Astrocyte of the hippocampus (primary cell): Measurements from ENCODE around the gene GID4.

Source experiments
- DNase-seq: peaks from one replicate; pipeline ENCODE4 v3.0.0; 2011; ENCODE audit warnings: low read depth, low spot score

The GID4 gene

DNA sequence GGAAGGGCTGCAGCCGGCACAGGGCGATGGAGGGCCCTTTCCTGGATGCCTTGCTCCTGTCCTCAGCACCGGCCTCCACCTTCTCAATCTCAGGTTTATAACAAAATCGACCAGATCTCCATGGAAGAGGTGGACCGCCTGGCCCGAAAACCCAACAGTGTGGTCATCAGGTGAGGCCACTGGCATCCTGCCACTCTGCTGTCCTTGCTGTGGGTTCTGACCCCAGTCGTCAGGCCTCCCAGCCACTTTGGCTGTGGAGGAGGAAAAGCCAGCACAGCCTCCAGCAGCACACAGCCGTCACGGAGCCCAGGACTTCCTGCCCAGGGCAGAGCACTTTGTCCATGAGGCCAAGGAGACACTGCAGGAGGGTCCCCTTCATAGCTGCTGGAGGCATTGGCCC is 62.6 kb downstream of the GID4 start:
- no peak for DNase-seq

DNA sequence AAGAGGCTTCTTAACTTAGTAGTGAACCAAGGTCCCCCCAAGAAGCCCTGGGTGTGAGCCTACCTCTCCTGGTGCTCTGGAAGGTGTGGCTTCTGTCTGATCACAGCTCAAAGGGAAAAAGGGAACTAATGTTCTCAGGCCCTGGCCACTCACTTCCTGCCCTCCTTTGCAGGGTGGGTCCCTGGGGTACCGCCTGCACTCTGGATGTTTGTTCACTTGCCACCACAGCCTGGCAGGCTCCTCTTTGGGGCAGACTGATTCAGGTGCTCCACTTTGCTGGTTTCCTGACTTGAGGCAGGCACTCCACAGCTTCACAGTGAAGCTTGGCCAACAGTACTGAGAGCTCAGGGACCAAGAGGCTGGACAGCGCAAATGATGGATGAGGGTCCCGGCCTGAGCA is 63.4 kb downstream of the GID4 start:
- no peak for DNase-seq

DNA sequence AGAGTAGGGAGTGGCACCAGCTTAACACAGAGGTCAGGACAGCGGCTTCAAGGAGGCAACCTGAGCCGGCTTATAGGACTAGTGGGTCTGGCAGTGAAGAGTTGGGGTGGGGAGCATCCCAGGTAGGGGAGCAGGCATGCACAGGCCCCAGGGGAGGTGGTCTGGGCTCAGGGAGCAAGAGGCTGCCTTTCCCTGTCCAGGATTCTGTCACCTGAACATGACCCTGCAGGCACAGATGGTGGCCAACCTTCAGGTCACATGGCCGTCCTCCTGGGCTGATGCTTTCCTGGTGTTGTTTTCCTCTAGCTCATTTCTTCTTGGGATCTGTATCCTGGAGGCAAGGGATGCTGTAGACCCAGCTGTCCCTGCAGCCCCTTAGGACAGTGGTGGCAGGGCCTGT is 65.8 kb downstream of the GID4 start:
- DNase-seq = no peak

DNA sequence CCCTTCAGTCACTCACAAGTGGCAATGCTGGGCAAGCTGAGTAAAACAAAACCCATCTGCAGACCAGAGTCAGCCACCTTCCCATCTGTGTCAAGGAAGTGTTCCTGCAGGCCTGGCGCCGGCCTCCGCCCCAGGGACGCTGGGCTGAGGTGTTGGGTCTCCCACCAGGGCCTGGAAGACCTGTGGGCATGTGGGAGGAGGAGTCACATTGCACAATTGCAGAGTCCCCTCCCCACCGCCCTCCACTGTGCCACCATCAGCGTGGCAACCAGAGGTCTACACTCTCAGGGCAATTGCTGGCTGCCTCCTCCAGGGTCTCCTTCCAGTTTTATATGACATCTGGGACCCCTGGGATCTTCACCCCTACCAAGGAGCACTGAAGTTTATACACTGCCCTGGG is 66.4 kb downstream of the GID4 start:
- no peak for DNase-seq

DNA sequence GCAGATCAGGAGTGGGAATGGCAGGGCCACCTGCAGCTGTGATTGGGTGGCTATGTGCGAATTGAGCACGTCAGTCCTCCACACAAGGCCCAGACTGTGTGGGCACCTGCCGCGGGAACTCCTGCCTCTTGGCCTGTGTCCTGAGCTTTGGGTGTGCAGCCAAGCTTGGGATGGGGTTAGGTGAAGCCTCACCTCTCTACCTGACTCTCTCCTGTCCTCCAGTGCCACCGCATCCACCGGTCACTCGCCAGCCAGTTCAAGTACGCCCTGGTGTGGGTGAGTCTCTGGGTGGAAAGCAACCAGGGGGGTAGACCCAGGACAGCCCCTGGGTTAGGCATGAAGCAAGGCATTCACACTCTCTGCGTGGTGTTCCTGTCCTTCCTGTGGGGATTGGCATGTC is 67.0 kb downstream of the GID4 start:
- DNase-seq = no peak

DNA sequence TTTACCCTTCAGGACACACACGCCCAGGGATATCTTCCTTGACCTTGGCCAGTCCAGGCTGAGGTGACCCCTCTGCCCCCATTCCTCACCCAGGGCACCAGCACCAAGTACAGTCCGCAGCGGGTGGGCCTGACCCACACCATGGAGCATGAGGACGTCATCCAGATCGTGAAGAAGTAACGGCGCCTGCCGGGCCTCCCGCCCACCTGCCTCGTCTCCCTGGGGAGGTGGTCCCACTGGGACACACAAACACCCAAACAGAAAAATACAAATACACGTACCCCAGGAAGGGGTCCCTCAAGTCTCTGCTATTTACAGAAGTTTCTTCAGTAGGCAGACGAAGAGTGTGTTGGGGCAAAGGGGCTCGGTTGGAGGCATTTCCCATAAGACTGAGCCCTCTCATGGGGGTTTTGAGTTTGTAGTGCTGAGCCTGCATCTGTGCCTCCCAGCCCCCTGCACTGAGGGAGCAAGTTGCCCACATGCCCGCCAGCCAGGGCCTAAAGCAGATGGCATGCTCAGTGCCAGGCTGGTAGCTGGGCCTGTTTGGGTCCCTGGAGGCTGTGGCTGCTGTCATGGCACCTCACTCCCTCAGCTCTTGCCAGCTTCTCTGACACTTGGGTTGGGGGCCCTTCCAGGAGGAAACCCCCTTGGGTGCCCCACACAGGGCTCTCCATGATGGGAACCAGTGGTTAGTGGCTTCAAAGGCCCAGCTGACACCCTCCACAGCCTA is 68.0 kb downstream of the GID4 start:
- no peak for DNase-seq

DNA sequence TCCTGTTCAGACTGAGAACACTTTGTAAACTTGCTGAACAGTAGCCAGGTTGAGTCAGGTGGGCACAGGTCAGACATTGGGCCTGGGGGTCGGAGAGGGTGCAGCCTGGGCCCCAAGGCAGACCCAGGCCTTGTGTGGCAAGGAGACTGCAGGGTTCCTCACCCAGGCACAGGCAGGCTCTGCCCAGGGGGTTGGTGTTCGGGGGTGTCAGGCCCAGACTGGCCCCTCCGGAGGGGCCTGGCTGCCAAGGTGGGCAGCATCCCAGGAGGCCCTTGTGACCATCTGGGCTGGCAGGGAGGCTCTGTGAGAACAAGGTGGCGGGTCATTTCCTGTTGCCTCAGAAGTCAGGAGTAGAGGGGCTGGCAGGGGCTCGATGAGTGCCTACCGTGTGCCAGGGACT is 68.8 kb downstream of the GID4 start:
- DNase-seq = no peak

DNA sequence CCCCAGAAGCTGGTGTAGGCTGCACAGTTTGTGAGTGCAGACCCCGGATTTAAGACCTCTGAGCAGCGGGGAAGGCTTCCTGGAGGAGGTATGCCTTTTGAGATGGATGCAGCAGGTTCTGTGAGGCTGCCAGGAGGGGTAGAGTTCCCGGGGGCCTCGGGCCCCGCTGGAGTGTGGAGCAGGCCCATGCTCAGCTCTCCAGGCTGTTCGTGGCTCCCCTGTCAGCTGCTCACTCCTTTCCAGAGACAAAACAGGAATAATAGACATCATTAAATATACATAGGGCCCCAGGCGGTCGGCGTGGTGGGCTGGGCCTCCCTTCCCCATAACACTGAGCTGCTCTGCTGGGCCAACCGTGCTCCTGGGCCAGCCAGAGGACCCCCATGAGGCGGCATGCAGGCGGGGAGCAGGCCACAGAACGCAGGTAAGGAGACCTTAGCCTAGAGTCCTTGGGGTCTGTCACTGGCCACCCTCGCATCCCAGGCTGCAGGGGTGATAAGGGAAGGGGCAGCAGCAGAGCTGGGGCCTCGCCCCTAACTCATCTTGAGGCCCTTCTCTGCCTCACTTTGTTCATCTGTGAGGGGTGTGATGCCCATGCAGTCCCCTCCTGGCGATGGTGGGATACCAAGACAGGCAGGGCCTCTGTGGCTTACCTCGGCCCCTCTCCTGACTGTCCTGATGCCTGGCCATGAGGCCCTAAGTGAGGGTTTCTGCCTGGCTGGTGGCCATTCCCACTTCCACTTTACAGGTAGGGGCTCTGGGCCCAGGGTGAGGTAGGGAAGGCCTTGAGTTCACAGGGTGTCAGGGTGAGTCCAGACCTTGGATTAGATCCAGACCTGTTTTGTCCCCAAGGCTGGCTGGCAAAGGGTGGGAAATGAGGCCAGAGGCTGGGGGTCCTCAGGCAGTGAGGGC is 69.4 kb downstream of the GID4 start, which contains the start of gene MYO15A:
Gene MYO15A, plus strand, starts transcription at position 356 of the 912 bp plus-strand sequence. CDS start 10,045 bp downstream, outside the sequence.
- no peak for DNase-seq

DNA sequence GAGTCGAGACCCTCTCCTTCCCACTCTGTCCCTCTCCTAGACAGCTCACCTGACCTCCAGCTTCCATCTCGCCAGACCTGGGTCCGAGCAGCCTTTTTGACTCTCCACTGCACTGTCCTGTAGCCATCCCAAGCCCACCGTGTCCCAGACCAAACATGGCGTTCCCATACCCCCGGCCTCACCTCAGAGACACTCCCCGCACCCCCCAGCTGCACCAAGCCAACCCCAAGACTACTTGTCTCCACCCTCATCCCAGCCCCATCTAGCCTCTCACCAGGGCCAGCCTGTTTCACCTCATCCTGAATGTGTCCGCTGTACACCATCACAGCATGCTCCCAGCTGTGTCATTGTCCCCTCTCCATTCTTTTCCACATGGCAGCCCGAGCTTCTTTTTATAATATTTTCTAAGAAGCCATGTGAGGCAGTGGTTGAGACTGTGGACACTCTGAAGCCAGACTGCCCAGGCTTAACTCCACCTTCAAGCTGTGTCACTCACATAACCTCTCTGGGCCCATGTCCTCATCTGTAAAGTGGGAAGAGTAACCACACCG is 70.8 kb downstream of the GID4 start:
- DNase-seq = no peak

DNA sequence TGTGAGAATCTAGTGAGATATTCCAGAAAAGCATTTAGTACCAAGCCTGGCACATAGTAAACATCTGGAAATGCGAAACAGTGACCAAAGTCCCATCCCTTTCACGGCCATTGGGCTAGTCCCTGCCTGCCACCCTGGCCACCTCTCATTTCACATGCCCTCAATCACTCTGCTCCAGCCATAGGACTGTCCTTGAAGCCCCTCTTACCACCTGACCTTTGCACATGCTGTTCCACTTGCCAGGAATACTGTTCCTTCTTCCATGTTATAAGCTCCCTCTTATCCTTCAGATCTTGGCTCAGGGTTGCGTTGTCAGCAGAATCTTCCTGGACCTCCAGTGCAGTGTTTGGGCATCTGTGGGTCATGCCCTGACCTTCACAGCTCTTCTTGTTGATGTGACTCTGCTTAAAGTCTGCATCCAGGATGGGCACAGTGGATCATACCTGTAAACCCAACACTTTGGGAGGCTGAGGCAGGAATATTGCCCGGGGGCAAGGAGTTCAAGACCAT is 71.5 kb downstream of the GID4 start:
- DNase-seq = no peak

DNA sequence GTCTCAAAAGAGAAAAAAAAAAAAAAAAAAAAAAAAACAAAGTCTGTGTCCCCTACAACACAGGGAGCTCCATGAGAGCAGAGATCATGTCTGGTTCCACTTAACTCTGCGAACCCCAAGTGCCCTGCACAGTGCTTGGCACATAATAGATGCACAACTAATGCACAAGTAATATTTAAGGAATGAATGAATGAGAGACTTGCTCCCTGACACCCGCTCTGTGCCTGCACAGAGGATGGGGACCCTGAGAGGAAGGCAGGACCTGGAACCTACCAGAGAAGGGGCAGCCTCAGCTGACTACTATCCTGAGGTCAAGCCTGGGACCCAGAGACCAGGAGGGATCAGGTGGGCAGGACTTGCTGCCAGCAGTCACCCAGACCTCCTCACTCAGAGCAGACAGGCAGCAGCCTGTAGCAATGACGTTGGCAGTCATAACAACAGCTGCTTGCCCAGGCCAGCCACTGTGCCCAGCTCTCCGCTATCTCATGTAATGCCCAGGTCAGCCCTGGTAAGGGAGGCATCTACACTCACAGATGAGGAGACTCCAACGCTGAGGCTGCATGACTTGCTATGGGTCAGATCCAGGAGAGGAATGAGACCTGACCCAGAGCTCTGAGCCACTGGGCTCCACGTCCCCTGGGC is 72.2 kb downstream of the GID4 start:
- no peak for DNase-seq

DNA sequence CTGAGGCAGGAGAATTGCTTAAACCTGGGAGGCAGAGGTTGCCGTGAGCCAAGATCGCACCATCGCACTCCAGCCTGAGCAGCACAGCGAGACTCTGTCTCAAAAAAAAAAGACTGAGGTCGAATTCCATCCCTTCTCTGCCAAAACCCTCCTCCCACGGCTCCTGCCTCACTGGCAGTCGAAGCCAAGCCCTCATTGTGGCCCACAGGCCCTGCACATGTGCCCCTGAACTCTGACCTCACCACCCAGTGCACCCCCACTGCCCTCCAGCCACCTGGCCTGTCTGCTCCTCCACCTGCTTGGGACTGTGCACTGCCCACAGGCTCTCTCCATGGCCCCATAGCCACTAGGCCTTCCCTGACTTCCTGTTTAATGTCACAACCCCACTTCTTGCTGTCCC is 76.3 kb downstream of the GID4 start:
- no peak for DNase-seq

DNA sequence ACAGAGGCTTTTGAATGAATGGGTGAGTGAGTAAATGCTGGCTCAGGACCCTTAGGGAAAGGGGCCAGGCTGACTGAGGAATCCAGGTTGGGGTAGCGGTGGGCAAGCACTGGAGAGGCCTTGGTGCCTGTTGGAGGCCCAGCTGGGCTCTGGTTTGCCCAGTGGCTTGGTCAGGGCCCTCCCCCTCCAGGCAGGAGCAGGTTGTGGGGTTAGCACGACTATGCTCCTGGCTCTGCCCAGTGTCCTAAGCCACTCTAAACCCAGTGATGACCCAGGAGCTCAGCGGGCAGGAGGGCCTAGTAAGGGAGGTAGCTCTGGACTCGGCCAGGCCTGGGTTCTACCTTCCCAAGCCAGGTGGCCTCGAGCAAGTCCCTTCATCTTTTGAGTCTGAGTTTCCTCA is 76.9 kb downstream of the GID4 start:
- DNase-seq = no peak

DNA sequence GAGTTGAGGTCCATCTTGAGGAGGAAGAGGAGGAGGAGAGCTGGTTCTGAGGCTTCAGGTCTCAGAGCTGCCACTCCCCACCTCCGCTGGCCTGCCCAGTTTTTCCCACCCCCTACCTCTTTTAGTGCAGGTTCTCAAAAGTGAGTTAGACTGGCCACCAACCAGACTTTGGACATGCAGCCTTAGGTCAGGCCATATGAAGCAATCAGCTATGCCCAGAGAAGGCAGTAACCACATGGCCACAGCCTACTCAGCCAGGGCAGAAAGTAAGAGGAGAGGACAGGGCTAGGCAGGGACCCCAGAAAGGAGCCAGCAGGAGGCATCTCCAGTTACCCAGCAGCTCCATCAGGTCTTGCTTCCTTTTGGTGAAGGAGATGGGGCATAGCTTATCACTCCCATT is 78.3 kb downstream of the GID4 start:
- DNase-seq = no peak
